Duodenal mucosa (tissue), 2 donors: Measurements from ENCODE around the gene COX17.

Experiments used
- H3K27ac ChIP-seq: one replicate; pipeline ENCODE4 v1.7.0; 2013; ENCODE audit warnings: low read depth, low read length
- H3K27me3 ChIP-seq, 2 donors: one replicate each; pipeline ENCODE4 v1.7.0; 2013; ENCODE audit warnings: low read length in 2 of 2, control low read depth in 1 of 2; ENCODE audit not compliant: insufficient read depth in 2 of 2, control insufficient read depth in 1 of 2
- H3K36me3 ChIP-seq, 2 donors: one replicate each; pipeline ENCODE4 v1.7.0; 2013; ENCODE audit warnings: low read length in 2 of 2, control low read depth in 1 of 2; ENCODE audit not compliant: insufficient read depth in 2 of 2, control insufficient read depth in 1 of 2
- H3K4me1 ChIP-seq, 2 donors: one replicate each; pipeline ENCODE4 v1.7.0; 2013; ENCODE audit warnings: low read length in 2 of 2, control low read depth in 1 of 2; ENCODE audit not compliant: insufficient read depth in 2 of 2, control insufficient read depth in 1 of 2
- H3K4me3 ChIP-seq, 2 donors: one replicate each; pipeline ENCODE4 v1.7.0; 2013; ENCODE audit warnings: low read length in 2 of 2, low read depth in 1 of 2
- H3K9ac ChIP-seq, 2 donors: one replicate each; pipeline ENCODE4 v1.7.0; 2013; ENCODE audit warnings: low read length in 2 of 2, low read depth in 1 of 2
- H3K9me3 ChIP-seq, 2 donors: one replicate each; pipeline ENCODE4 v1.7.0; 2013; ENCODE audit warnings: low read length in 2 of 2, control low read depth in 1 of 2; ENCODE audit not compliant: control insufficient read depth in 1 of 2

COX17 gene

GRCh38 chr3:119635719-119636118 lies 41.5 kb downstream of the COX17 start:
- H3K9me3 ChIP-seq, result no peaks in the 10 kb centered on the region
- H3K4me3 ChIP-seq, result no peak overlapping the region
- H3K27me3 ChIP-seq, result no peaks in the 10 kb centered on the region
- H3K4me1 ChIP-seq, result peaks cover 0 to 7% of the 10 kb centered on the region in 2 donors
- H3K9ac ChIP-seq, result no peak overlapping the region
- H3K27ac ChIP-seq, result no peak overlapping the region
- no peaks in the 10 kb centered on the region for H3K36me3 ChIP-seq

- H3K27ac ChIP-seq, result no peak overlapping the region
- H3K27me3 ChIP-seq, result peaks cover 0 to 2% of the 10 kb centered on the region in 2 donors
- no peak overlapping the region for H3K4me3 ChIP-seq
- H3K9me3 ChIP-seq, result no peaks in the 10 kb centered on the region
- no peaks in the 10 kb centered on the region for H3K36me3 ChIP-seq
- H3K9ac ChIP-seq, result no peak overlapping the region
- peaks cover 3 to 7% of the 10 kb centered on the region in 2 donors for H3K4me1 ChIP-seq
These were observed 44.4 kb downstream of the COX17 start for GRCh38 chr3:119632829-119633228.

DNA sequence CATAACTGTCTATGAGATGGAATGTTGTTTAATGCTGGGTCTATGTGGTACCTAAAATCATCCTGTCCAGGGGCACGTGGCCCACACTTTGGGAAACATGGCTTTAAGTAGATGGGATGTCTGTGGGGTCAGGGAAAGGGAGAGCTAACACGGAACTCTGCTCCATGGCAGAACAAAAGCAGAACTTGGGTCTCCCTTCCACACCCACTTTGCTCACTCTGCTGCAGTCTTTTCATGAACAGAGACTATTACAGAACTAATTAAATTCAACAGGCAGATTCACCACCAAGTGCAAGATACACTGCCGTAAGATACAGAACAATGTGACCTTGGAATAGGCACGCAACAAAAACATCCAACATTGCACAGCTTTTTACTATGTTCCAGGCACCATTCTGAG lies 45.0 kb downstream of the COX17 start:
- Histone ChIP-seq H3K27ac (no peak overlapping the region), H3K4me1 (peaks cover 3 to 7% of the 10 kb centered on the region in 2 donors), H3K27me3 (peaks cover 0 to 4% of the 10 kb centered on the region in 2 donors)

GRCh38 chr3:119631516-119631915 lies 45.7 kb downstream of the COX17 start:
- Histone ChIP-seq H3K9me3 (no peaks in the 10 kb centered on the region), H3K27me3 (peaks cover 0 to 4% of the 10 kb centered on the region in 2 donors), H3K27ac (no peak overlapping the region), H3K36me3 (no peaks in the 10 kb centered on the region), H3K4me3 (no peak overlapping the region), H3K4me1 (peaks cover 3 to 7% of the 10 kb centered on the region in 2 donors), H3K9ac (no peak overlapping the region)

More for the DNA sequence above, 45.0 kb downstream of the COX17 start:
- Histone ChIP-seq H3K9me3 (no peaks in the 10 kb centered on the region), H3K36me3 (no peaks in the 10 kb centered on the region), H3K9ac (no peak overlapping the region), H3K4me3 (no peak overlapping the region)

- Histone ChIP-seq H3K4me1 (peaks cover 3 to 7% of the 10 kb centered on the region in 2 donors), H3K4me3 (no peak overlapping the region), H3K9ac (no peak overlapping the region), H3K27me3 (peaks cover 0 to 4% of the 10 kb centered on the region in 2 donors), H3K27ac (no peak overlapping the region), H3K36me3 (no peaks in the 10 kb centered on the region), H3K9me3 (no peaks in the 10 kb centered on the region)
These were observed 46.3 kb downstream of the COX17 start for GRCh38 chr3:119630880-119631329.

GRCh38 chr3:119630128-119630879 lies 46.9 kb downstream of the COX17 start:
- no peaks in the 10 kb centered on the region for H3K9me3 ChIP-seq
- H3K27me3 ChIP-seq, result peaks cover 0 to 4% of the 10 kb centered on the region in 2 donors
- no peaks in the 10 kb centered on the region for H3K36me3 ChIP-seq
- H3K4me1 ChIP-seq, result peaks cover 3 to 7% of the 10 kb centered on the region in 2 donors
- H3K27ac ChIP-seq, result no peak overlapping the region
- no peak overlapping the region for H3K4me3 ChIP-seq
- H3K9ac ChIP-seq, result no peak overlapping the region

DNA sequence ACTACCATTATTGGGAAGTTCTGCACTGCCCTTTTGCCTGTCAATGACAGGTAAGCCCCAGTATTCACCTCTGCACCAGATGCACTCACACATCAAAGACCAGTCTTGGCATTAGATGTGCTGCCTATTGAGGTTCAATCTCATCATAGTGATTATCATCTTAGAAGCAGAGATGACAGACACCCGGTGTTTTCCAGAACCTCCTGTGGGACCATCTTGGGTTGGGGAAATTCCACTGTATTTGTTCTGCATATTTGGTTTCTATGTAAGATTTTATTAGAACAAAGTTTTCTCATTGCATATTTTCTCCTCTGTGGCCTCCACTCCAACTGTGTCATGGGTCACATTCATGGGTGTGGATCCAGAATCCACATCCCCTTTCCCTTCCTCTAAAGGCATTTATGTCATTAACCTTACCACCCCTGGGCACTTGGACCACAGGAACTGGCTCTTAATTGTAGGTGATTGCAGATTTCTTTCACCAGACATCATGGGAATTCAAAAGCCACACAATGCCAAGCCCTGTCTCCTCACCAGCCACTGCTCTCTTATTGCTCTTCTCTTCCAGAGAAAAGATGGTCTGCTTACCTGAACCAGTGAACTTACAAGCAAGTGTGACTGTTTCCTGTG lies 48.3 kb downstream of the COX17 start:
- Histone ChIP-seq H3K27ac (no peak overlapping the region), H3K4me1 (peaks cover 3 to 7% of the 10 kb centered on the region in 2 donors)

DNA sequence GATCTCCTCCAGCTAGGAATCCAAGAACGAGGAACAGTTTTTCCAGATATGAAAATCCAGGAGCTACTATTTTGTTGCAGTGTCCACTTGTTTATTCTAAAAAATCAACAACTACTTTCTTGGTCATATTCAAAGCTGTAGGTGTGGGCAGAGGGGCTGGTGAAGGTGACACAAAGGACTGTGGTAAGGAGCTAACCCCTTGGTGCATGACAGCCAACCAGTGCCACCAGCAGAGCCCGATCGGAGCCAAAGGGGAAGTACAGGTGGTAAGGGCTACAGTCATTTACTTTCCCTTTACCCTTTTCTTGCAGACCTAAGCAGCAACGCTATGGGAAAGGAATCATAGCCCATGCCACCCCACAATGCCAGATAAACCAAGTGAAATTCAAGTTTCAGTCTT lies 48.8 kb downstream of the COX17 start:
- Histone ChIP-seq H3K4me3 (no peak overlapping the region), H3K4me1 (peaks cover 3 to 7% of the 10 kb centered on the region in 2 donors), H3K27me3 (peaks cover 0 to 4% of the 10 kb centered on the region in 2 donors), H3K27ac (no peak overlapping the region), H3K9me3 (no peaks in the 10 kb centered on the region), H3K36me3 (no peaks in the 10 kb centered on the region), H3K9ac (no peak overlapping the region)

More for the DNA sequence above, 48.3 kb downstream of the COX17 start:
- H3K27me3 ChIP-seq, result peaks cover 0 to 4% of the 10 kb centered on the region in 2 donors
- H3K9me3 ChIP-seq, result no peaks in the 10 kb centered on the region
- H3K9ac ChIP-seq, result no peak overlapping the region
- no peak overlapping the region for H3K4me3 ChIP-seq
- H3K36me3 ChIP-seq, result no peaks in the 10 kb centered on the region

DNA sequence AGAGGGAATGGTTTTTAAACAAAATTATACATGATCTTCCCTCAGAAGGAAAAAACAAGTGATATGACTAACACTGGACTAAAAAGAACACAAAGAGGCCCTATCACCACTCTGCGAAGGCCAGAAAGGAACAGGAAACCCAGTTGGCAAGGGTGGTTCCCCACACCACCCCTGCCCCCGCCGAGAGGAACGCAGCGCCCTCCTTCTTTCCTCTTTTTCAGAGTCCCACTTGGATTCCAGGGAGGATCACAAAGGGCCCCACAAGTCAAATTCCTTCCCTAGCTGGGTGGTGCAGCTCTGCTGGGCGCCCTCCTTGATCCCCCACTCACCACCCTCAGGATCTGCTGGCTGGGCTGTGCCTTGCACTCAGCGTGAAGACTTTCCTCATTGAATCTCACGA lies 49.7 kb downstream of the COX17 start:
- no peak overlapping the region for H3K4me3 ChIP-seq
- no peaks in the 10 kb centered on the region for H3K36me3 ChIP-seq
- peaks cover 3 to 7% of the 10 kb centered on the region in 2 donors for H3K4me1 ChIP-seq
- H3K27ac ChIP-seq, result no peak overlapping the region
- no peak overlapping the region for H3K9ac ChIP-seq
- H3K9me3 ChIP-seq, result no peaks in the 10 kb centered on the region
- peaks cover 0 to 4% of the 10 kb centered on the region in 2 donors for H3K27me3 ChIP-seq

GRCh38 chr3:119626196-119626595 lies 51.0 kb downstream of the COX17 start:
- H3K4me3 ChIP-seq, result no peak overlapping the region
- H3K27ac ChIP-seq, result no peak overlapping the region
- no peaks in the 10 kb centered on the region for H3K9me3 ChIP-seq
- H3K9ac ChIP-seq, result no peak overlapping the region
- peaks cover 3 to 7% of the 10 kb centered on the region in 2 donors for H3K4me1 ChIP-seq
- H3K27me3 ChIP-seq, result peaks cover 0 to 4% of the 10 kb centered on the region in 2 donors
- no peaks in the 10 kb centered on the region for H3K36me3 ChIP-seq
